Purkinje cell (primary cell): ENCODE results near the gene C16orf74. TPM values are rescaled to one million over a fixed set of nuclear protein-coding genes. Genes with fewer than 3 reads are reported as not detected.

Experiments
- polyA plus RNA-seq: library from polyadenylated mRNA; unstranded; fragments of >200 nt; fragmentation: Nextera tagmentation; gene quantifications from 2 replicates; pipeline ENCODE4 v1.2.1, GENCODE V29; 2014

C16orf74 gene
- polyA plus RNA-seq: 0.34 TPM in 1 of 2 replicates, not detected in the other

GRCh38 chr16:85750827-85751697 is at the start of gene C16orf74:
Gene C16orf74, minus strand, starts transcription at chr16:85751096. Its CDS starts 15,879 bp downstream, at chr16:85735217.

GRCh38 chr16:85799497-85800320 is 48.8 kb upstream of the C16orf74 start, which contains the start of the genes COX4I1 and EMC8:
Gene COX4I1, plus strand, starts transcription at chr16:85799695. Its CDS starts 1,511 bp downstream, at chr16:85801206.
Gene EMC8, minus strand, starts transcription at chr16:85799544. Its CDS starts 249 bp downstream, at chr16:85799295.

GRCh38 chr16:85688586-85689284 is 62.2 kb downstream of the C16orf74 start, which contains the start of gene GINS2:
Gene GINS2, minus strand, starts transcription at chr16:85688954. Its CDS starts 56 bp downstream, at chr16:85688898.

Other genes starting within 250 kb of the C16orf74 start
- 2.4 and 5.3 TPM in 2 replicates for gene GSE1, start 137.8 kb downstream of the C16orf74 start, polyA plus RNA-seq
- 0.67 TPM in 1 of 2 replicates, not detected in the other for gene GINS2, start 62.1 kb downstream of the C16orf74 start, polyA plus RNA-seq
- 21.1 and 22.4 TPM in 2 replicates for gene EMC8, start 48.4 kb upstream of the C16orf74 start, polyA plus RNA-seq
- gene COX4I1, start 48.6 kb upstream of the C16orf74 start, polyA plus RNA-seq: 2,847 and 3,153 TPM in 2 replicates
- 0.32 and 0.82 TPM in 2 replicates for gene IRF8, start 148.1 kb upstream of the C16orf74 start, polyA plus RNA-seq